Activated CD8-positive, alpha-beta memory T cell treated with anti-CD3 and anti-CD28 coated beads for 48 hours (primary cell): ENCODE data around the gene PARP3.

Experiments used
- DNase-seq, 3 experiments: peaks; one replicate each; pipeline ENCODE4 v3.0.0-alpha.2; 2020; ENCODE audit warnings: low read depth in 2 of 3, low spot score in 2 of 3

PARP3 gene

GRCh38 chr3:51933471-51934138 lies 8.6 kb upstream of the PARP3 start:
- no peak for DNase-seq

DNA sequence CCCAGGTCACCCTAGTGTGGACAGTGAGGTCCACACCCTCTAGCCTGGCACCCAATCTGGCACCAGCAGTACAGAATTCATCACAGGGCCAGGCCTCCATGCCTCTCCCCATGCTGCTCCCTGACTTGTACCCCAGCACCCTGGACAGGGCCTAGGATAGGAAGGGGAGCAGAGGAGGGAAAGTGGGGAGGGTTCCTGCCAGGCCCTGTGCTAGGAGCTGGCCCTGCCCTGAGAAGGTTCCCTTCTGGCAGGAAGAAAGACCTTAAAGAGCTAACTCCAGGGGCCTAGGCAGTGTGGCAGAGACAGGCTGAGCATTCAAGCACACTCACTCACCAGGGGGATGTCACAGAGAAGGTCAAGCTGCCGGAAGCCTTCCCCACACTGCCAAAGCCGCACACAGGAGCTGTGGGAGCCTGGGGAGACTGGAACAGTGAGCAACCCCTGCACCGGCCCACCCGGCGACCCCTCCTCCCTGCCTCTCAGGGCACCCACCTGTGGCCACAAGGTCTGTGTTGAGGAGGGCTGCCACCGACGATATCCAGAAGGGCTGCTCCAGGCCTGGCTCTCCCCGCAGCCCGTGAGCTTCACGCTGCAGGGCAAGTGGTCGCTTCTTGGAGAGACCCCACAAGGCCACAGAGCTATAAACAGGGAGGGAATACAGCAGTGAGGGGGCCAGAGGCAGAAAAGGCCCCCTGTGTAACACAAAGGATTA lies 7.9 kb upstream of the PARP3 start:
- no peak for DNase-seq

DNA sequence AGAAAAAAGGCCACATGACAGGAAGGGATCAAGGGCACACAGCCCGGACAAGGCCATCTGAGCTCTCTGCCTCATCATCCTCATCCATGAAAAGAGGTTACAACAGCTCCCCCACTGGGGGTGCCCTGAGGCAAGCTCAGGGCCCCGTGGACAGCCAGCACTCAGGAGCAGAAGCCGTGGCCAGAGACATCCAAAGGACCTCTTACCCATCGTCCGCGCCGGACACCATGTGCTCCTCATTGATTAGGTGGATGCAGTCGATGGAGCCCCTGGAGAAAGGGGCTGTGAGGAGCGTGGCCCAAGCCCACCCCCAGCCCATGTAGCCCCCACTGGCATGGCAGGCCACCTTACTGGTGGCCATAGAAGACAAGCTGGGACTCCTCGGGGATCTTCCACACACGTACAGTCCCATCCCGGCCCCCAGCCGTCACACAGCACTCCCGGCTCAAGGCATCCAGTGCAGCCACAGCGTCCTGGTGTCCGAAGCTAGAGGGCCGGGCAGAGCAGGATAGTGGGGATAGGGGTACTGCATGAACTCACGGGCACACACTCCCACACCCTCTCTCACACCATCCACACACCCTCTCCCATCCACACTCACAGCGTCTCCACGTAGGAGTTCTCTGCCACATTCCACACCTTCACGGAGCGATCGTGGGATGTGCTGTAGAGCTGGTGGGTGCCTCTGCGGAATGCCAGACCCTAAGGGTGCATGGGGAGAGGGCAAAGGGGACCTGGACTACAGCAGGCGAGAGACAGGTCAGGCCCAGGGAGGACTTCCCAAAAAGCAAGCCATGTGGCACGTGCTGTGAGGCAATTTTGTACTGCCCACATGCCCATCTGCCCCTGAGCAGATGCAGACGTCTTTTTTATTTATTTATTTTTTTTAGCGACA lies 6.9 kb upstream of the PARP3 start:
- DNase-seq: no peak

DNA sequence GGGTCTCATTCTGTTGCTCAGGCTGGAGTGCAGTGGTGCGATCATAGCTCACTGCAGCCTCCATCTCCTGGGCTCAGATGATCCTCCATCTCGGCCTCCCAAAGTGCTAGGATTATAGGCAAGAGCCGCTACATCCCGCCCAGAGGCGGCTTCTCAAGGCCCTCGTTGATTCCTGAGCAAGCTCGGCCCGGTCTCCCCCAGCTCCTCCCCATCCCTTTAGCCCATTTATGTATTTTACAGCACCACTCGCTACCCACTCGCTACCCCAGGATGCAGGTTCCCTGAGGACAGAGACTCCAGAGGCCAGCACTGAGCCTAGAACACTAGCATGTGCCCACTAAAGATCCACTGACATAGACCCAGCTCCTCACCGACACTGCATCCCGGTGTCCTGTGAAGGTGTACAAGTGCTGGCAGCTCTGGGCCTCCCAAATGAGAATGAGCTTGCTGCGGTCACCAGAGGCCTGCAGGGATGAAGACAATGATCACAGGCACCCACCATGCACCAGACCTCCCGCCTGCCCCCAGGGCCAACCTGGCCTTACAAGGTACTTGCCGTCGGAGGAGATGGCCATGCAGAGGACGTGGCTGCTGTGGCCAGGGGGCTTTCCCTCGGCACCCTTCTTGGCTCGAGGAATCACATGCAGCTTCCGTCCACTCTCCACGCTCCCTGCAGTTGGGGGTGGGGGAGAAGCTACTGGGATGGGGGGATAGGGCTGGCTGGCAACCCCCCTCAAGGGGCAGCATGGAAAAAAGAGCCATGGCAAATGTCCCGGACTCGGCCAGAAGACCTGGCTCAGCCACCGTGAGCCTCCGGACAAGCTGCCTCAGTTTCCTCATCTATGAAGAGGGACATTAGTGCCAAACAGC lies 6.0 kb upstream of the PARP3 start:
- no peak for DNase-seq

DNA sequence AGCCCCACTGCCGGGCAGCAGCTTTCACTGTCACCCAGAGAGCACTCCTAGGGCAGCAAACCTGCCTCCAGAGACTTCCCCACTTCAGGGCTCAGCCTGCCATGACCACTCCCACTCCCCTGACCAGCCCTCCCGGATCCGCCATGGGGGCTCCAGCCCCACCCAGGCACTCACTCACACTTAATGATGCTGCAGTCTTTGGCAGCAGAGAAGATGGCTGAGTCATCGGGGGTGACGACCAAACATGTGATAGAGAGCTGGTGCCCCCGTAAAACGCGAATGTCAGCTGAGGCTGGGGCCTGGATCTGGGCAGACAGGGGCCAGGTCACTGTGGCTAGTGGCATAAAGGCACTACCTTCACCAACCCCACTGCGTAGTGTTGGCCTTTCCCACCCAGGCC lies 5.1 kb upstream of the PARP3 start:
- DNase-seq: no peak

DNA sequence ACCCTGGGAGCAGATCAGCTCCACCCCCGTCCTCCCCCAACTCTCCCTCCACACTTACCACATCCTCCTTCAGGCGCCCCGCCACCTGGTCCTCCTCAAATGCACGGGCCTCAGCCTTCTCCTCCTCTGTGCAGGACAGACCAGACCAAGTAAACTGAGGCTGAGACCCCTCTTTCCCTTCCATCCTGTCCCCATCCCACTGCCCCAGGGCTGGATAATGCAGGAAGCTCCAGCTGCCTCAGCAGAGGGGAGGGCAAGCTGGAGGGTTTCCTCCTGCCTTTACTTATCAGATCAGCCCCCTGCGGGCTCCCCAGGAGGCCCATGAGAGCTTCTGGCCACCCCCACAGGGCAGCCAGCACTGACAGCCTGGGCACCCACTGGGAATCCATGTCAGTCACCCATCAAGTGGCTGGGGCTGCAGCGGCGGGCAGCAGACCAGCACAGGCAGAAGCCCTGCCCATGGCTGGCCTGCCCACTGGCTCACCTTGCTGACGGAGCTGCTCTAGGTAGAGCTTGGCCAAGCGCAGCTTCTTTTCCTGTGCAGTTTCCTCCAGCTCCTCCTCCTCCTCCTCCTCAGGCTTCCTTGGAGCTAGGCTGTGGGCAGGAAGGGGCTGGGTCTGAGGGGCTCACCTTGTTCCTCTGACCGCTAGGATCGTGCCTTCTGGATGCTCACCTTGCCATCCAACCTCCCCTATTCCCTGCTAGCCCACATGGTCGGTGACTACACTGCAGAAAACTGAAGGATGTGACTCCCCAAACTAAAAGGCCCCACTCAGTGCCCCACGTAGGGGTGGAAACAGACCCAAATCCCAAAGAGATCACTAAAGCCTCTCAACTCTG lies 4.3 kb upstream of the PARP3 start:
- no peak for DNase-seq

DNA sequence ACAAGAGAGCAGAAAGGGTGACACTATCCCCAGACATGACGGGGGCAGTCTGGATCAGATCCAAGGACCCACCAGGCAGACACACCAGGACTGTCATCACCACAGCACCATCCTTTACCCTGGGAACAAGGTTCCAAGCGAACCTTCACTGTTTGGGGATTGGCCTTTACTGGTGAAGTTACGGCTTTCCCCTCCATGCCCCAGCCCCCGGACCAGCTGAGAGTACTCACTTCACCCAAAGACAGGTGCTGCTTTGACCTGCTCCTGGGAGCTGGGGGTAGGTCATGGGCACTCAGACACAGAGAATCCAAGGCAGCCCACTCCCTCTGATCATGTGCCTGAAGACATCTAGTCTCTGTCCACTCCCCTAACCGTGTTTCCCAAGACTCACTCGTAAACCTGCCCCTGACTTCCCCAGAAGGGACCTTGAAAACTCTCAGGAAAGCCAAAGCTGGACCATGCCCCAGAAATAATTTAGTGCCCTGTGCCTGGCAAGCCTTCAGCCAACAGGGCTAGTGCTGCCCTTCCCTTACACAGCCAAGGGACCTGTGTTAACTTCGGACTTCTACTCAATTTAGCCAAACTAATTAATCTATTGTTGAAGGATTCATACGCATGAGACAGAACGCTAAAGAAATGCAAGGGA lies 3.3 kb upstream of the PARP3 start:
- DNase-seq: no peak

- DNase-seq: no peak
Observed at GRCh38 chr3:51940648-51941462, 1.3 kb upstream of the PARP3 start.

GRCh38 chr3:51941463-51941797 lies 733 bp upstream of the PARP3 start:
- DNase-seq: no peak

- DNase-seq: peak in 2 of 3 experiments; percentile 10 to 43
Observed at GRCh38 chr3:51942603-51943450, 664 bp downstream of the PARP3 start.

DNA sequence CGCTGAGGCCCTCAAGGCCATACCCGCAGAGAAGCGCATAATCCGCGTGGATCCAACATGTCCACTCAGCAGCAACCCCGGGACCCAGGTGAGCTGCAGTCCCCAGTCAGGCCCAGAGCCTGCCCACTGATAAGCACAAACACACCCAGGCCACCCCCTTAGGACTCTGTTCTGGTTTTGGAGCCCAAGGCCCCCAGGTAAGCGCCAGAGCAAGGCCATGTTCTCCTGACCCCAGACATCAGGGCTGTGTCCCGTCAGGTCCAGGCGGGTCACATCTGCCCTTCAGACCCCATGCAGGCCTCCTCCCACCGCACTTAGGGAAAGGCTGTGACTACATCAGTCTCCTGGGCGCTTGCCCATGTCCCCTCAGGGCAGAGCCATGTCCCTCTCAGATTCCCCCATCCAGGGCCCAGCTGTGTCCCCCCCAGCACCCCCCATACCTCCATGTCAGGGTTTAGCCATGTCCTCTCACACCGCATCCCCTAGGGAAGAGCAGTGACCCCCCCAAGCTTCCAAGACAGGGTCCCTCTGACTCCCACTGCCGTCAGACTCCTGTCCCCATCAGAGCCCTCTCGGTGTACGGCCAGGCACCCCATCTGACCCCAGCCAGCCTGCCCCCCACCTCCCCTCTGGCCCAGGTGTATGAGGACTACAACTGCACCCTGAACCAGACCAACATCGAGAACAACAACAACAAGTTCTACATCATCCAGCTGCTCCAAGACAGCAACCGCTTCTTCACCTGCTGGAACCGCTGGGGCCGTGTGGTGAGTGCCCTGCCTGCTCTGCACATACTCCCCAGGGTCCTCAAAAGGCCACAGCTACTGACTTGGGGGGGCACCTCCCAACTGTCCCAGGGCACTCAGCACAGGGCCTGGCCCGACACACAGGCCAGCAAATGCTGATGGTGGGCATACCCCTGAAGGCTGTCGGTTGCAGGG lies 1.6 kb downstream of the PARP3 start:
- DNase-seq: no peak

DNA sequence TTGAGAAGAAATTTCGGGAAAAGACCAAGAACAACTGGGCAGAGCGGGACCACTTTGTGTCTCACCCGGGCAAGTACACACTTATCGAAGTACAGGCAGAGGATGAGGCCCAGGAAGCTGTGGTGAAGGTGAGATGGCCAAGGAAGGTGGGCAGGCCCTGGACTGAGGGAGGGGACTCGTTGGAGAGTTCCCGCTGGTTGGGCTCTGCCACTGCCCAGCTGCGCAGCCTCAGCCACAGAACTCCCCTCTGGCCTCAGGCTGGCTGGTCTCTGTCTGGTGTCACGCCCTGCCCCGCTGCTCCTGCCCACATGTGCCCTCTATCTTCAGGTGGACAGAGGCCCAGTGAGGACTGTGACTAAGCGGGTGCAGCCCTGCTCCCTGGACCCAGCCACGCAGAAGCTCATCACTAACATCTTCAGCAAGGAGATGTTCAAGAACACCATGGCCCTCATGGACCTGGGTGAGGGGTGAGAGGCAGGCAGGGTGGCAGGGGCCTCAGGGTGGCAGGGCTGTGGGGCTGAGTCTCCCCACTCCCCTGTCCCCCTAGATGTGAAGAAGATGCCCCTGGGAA lies 2.4 kb downstream of the PARP3 start:
- DNase-seq: no peak

DNA sequence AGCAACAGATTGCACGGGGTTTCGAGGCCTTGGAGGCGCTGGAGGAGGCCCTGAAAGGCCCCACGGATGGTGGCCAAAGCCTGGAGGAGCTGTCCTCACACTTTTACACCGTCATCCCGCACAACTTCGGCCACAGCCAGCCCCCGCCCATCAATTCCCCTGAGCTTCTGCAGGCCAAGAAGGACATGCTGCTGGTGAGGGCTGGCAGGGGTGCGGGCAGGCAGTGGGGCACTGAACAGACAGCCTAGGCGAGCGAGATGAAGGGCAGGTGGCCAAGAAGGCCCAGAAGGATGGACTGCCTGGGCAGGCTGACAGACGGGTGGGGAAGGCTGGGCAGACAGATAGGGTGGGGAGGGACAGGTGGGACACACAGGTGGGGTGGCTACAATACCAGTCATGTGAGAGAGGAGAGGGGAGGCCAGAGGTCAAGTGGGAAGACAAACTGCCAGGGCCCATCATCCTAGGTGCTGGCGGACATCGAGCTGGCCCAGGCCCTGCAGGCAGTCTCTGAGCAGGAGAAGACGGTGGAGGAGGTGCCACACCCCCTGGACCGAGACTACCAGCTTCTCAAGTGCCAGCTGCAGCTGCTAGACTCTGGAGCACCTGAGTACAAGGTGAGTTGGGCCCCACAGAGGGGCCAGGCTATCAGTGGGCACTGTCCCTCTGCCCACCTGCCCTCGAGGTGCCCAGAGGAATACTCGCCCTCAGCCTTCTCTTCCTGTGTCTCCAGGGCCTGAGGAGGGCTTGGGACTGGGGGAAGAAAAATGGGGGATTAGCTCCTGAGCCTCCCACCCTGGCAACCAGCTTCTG lies 3.1 kb downstream of the PARP3 start:
- no peak for DNase-seq

GRCh38 chr3:51945926-51946705 lies 4.0 kb downstream of the PARP3 start:
- DNase-seq: no peak

DNA sequence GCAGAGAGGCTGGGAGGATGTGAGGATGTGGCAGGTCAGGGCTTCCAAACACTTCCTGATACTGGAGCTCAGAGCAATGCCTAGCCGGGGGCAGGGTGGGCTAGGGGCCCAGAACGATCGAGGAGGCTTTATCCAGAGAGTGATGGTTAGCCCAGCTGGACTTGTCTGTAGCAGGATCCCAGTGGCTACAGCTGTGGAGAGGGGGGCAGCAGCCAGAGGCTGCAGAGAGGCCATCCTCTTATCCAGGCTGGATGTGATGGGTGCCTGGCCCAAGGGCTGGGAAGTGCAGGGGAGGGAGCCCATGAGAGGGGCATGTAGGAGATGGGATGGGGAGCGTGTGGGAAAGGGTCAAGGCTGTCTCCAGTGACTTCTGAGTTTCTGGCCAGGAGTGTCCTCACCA lies 4.6 kb downstream of the PARP3 start:
- no peak for DNase-seq
